ENCODE results near the gene C19orf25.

Gene C19orf25

DNA sequence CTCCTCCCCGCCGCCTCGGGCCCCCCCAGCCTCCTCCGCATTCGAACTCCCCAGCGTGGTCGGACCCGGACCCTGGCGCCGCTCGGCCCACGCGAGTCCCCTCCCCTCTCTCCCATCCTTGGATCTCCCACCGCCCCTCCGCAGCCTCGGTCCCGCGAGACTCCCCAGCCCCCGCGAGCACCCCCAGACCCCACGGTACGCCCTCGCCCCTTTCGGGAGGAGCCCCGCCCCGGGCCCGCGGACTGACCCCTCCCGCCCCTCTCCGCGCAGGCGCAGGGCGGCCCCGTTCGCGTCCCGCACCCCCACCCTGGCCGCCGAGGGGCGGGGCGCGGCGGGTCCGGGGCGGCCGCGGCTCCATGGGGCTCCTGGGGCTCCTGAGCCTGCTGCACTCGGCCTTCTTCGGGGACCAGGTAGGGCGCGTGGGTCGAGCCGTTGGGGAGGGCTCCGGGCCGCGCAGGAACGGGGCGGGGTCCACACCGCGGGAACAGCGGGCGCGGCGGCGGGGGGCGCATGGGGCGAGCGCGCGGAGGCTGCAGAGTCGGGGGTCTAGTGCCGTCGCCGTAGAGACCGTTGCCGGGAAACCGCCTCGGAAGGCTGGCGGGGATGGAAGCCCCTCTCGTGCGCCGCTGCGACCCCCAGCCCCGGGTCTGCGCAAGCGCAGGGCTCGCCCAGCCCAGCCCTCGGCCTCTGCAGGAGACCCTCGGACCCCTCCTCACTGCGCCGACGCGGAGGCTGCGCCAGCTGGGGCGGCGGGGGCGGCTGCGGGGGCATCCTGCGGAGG lies 32.9 kb downstream of the C19orf25 start:
- no peak for DNase-seq

DNA sequence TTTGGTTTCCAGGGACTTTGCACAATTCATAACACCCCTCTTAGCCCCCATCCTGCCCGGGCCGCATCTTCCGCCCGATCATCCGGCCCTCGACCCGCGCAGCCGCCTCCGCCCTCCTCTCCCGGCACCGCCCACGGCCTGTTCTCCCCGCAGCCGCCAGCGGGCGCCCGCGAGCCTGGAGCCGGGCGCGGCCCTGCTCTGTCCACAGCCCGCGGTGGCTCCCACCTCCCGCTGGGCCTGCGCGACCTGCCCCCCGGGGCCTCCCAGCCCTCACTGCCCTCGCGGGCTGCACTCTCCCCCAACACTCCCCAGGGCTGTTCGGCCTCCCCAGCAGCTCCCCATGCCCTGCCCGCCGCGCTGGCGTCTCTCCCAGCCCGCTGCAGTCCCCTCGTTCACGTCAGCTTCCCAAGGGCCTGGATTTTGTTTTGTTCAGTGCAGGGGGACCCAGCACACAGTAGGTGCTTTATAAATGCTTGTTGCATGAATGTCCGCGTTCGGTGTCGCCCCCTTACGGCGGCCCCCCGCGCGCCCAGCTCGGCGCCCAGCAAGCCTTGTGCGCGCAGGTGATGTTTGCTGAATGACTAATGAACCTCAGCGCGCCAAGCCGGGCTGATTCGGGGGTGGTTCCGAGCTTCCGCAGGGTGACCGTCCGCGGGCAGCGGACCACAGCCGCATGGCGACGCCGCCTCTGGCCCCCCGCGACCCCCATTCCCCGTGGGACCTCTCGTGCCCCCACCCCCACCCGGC lies 33.7 kb downstream of the C19orf25 start:
- peak; percentile 70 to 81 for DNase-seq

DNA sequence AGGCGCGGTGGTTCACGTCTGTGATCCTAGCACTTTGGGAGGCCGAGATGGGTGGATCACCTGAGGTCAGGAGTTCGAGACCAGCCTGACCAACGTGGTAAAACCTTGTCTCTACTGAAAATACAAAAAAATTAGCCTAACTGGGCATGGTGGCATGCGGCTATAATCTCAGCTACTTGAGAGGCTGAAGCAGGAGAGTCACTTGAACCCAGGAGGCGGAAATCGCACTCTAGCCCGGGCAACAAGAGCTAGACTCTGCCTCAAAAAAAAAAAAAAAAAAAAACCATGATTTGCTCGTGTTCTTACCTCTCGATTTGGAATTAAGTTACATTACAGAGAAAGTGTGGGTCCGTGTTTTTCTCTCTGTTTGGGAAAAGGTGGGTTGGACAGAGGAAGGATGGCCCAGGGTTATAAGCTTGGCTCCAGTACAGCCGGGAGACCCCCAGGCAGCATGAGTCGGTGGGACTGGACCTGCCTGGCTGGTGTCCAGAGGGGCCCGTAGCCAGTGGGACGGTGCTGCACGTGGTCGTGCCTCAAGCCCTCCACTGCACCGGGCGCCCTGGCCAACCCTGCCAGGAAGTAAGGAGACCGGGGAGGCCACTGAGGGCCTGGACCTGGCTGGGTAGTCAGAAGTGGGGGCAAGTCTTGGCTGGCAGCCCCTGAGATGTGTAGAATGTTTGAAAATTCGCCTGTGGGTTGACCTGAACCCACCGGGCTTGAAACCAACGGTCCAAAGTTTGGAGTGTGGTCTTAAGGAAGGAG lies 37.2 kb downstream of the C19orf25 start:
- DNase-seq = no peak

DNA sequence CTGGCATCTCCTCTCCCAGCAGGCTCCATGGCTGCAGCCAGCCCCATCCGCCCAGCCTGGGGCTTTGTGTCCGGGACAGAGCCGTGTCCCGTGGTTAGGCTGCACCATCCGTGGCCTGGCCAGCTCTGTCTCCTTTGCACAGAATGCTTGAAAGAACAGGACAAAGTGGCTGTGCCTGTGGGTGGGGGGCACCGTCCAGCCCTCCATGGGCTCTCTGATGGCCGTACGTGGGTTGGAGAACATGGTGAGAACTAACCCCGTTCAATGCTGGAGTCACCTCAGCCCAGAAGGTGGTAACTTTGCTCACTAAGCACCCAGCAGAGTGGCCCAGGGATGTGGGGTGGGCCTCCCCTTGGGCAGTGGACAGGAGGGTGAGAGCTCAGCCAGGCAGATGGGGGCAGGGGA lies 38.0 kb downstream of the C19orf25 start:
- no peak for DNase-seq

DNA sequence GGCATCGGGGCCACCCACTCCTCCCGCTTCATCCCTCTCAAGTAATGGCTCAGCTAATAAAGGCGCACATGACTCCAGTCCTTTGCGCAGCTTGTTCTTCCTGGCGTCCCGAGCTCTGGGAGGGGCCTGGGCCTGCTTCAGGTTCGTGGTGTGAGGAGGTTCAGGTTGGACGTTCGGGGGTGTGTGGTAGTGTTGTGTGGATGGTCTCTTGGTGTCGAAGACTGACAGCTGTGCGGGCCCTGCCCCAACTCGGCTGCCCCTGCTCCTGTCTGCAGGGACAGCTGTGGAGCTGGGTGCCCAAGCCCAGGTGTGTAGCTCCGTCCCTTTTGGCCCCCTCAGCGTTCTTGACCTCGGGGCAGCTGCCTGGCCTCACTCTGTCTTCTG lies 38.6 kb downstream of the C19orf25 start:
- no peak for DNase-seq

DNA sequence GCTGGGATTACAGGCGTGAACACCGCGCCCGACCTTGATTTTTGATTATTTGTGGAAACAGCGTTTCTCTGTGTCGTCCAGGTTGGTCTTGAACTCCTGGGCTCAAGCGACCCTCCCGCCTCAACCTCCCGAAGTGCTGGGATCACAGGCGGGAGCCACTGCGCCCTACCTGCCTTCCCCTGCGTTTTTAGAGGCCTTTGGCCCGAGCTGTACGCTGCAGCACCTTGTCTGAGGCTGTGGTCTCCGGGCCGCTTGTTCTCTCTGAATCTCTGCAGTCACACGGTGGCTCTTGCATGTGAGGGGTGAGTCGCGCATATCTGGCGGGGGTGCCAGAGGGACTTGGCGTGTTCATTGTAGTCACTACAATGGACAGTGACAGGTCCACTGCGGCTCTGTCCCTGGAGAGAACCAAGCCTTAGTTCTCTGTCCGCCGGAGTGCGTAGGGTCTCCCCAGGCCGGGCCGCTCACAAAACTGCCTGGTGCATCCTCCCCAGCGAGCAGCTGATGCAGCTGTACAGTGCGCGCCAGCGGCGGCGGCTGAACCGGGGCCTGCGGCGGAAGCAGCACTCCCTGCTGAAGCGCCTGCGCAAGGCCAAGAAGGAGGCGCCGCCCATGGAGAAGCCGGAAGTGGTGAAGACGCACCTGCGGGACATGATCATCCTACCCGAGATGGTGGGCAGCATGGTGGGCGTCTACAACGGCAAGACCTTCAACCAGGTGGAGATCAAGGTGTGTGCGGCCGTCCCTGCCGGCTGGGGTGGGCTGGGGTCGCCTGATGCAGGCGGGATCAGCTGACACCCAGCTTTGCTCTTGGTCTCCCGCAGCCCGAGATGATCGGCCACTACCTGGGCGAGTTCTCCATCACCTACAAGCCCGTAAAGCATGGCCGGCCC lies 39.2 kb downstream of the C19orf25 start:
- peak in 1 of 2 donors; percentile 38 for DNase-seq

DNA sequence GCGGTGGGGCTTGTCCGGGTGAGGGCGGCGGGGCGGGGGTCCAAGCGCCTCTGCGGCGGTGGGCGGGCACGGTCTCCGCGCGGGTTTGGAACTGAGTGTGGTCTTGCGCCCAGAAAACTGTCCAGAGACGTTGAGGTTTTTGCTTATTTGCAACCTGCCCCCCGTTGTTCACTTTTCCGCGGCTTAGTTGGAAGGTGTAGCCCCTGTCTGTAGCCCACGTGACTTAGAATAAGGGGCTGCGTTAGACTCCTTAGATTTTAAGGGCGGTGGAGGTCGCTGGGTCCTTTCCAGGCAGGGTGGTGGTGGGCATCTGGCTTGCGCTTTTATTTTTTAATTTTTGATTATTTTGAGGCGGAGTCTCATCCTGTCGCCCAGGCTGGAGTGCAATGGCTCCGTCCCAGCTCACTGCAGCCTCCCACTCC lies 40.1 kb downstream of the C19orf25 start:
- DNase-seq = no peak

DNA sequence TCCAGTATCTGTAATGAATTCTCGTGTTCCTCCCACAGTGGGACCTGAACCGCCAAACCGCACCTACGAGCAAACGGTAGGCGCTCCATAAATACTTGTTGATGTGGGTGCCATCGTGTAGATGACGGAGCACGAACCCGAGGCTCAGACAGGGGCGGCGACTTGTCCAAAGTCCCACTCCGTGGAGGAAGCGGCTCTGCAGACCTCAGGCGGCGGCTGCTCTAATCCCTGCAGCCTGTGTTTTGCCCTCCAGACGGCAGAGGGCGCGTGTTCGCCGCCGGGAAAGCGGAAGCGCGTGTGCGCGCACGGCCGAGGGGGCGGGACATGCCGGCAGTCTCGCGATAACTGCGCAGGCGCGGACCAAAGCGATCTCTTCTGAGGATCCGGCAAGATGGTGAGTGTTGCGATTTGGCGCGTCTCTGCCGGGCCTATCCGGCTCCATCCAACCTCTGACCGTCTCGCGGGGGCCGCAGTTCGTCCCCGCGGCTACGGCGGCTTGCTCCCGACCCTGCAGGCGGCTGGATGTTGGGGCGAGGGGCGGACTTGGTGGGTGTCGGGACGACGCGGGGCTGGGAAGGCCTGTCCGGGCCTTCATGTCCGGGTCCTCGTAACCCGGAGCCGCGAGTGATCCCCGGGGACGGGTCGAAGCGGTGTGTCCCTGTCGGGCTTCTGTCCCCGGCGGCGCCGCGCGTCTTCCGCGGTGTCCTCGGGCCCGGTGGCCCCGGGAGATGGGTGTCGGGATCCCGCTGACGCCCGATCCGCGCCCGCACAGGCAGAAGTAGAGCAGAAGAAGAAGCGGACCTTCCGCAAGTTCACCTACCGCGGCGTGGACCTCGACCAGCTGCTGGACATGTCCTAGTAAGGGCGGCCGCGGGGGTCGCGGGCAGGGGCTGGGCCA lies 40.7 kb downstream of the C19orf25 start, which contains the start of gene RPS15:
Gene RPS15, plus strand, starts transcription at position 362 of the 898 bp plus-strand sequence. Its CDS starts 30 bp downstream, at position 392.
- DNase-seq = peak; percentile 95 to 96

DNA sequence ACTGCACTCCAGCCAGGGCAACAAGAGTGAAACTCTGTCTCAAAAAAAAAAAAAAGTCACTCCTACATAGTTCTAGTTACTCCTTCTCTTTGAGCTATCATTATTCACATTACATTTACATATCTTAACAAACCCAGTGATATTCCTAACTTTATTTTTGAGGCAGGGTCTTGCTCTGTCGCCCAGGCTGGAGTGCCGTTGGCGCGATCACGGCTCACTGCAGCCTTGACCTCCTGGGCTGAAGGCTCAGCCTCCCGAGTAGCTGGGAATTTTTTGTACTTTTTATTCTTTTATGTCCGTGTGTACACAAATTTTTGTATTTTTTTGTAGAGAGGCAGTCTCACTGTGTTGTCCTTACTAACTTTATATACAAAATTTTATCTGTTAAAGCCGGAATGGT lies 41.4 kb downstream of the C19orf25 start:
- DNase-seq = no peak

DNA sequence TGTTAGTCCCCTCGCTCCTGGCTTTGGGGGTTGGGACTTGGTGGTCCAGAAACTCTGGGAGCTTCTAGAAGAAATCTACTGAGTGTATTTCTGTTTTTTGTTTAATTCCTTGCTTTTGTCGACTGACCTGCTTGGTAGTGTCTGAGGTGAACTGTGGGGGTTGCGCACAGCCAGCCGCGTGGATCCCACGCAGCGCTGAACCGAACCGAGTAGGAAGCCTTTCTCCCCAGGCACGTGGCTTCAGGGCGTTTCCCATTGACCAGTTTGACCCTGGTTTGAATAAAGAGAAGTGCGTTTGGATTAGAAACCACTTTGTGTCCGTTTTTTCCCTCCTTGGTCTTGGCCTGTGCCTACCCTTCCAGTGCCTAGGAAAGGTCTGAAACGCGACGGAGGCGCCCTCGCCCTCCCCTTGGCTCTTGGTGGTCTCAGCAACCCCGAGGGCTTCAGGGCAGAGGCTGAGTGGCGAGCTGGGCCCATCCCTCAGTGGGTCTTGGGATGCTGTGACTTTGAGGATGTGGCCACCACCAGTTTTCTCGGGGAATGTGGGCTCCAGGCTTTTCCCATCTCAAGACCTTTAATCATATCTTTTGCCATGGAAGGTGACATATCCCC lies 43.5 kb downstream of the C19orf25 start:
- DNase-seq = no peak

DNA sequence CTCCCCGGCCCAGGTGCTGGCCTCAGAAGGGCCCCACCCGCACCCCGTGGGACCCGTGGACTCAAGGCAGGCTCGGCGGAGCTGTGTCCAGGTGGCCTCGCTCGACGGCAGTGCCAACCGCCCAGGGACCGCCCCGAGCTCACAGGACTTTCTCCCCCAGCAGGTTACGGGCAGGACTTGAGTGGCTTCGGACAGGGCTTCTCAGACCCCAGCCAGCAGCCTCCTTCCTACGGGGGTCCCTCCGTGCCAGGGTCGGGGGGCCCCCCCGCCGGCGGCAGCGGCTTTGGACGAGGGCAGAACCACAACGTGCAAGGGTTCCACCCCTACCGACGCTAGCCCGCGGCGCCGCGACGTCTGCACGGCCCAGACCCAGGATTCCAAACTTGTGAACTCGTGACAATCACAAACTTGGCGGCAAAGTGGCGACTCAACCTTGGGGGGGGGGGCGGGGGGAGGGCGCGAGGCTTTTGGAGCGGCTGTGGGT lies 44.4 kb downstream of the C19orf25 start:
- DNase-seq = no peak

DNA sequence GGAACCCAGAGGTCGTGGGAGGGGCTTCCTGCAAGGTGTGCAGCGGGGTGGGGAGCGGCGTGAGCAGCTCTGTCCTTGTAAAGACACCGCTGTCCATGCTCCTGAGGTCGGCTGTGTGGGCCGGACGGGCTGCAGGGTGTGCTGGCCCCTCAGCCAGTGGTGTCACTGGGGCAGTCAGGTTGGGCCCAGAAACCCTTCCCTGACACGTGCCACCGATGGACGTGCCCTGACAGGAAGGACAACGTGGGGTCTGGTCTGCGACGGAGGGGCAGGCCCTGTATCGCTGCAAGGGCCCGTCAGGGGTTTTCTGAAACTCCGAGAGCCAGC lies 45.0 kb downstream of the C19orf25 start:
- DNase-seq = no peak

DNA sequence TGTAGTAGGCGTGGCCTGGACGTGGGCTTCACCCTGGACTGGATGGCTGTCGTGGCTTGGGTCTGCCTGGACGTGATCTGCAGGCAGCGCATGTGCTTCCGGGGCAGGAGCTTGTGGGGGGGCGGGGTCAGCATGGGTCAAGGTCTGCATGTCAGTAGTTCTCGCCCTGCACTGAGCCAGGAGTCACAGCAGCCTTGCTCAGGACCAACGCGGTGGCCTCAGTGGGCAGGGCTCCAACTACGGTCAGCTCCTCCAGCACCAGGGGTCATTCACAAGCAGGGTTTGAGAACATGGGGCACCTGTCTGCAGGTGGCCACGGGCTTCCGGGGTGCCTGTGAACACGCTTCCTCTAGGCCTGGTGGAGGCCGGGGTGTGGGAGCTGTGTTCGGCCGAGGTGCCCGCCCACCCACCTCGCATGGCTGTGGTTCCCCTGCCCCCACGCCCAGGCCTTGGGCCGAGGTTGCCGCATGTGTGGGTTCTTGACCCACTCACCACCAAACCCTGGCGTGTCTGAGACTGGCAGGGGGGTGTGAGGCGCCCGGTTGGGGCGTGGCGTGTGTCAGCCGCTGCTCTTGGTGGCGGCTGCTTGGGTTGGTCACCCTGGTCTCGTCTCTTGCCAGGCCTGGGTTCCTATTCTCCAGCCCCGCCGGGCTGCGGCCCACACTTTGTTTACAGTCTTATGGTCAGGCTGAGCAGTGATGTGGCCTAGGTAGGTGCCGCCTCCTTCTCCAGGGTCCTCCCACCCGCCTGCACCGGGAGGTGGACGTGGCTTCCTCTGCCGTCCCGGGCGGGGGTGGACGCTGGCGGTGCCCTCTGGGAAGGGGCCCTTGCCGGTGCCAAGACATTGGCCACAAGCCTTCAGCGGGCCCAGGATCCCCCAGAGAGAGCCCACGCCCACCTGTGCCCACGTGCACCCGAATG lies 45.6 kb downstream of the C19orf25 start:
- DNase-seq = no peak

DNA sequence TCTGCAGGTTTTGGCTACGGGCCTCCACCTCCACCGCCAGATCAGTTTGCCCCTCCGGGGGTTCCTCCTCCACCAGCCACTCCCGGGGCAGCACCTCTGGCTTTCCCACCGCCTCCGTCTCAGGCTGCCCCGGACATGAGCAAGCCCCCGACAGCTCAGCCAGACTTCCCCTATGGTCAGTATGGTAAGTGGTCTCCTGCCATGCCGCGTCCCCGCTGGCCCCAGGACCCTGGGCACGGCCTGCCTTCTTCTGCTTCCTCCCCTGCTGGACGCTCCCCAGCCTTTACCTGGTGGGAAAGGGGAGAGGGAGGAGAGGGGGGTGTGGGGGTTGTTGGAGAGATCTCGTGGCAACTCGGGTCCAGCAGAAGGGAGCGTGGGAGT lies 46.5 kb downstream of the C19orf25 start:
- DNase-seq = no peak

DNA sequence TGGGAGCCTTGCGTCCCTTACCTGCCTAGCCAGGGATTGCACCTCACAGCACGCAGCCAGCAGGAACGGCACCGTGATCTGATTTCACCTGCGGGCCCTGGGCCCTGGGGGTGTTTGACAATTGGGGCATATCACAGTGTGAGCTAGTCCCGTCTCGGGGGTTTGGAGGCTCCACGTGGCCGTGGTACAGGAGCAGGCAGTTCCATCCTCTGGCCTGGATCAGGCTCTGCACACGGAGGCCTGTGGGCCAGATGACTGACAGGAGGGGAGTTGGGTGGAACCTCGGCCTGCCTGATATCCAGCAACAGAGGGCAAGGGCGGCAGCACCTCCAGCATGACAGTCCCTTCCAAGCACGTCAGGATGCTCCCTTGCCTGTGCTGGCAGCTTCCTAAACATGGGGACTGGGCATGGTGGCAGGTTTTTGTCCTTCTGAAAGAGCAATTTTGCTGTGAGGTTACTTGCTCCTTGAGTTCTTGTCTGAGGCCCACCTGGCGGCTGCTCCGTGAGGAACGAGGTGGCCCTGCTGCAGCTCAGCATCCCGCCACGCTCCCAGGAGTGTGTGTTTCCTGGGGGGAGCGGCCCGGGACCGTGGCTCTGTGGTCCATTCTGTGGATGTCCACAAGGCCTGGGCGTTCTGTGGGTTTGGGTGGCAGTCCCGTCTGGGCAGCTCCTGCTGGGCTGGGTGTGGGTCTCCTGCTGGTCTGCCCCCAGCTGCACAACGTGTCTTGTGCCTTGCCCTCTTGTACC lies 47.1 kb downstream of the C19orf25 start:
- no peak for DNase-seq

DNA sequence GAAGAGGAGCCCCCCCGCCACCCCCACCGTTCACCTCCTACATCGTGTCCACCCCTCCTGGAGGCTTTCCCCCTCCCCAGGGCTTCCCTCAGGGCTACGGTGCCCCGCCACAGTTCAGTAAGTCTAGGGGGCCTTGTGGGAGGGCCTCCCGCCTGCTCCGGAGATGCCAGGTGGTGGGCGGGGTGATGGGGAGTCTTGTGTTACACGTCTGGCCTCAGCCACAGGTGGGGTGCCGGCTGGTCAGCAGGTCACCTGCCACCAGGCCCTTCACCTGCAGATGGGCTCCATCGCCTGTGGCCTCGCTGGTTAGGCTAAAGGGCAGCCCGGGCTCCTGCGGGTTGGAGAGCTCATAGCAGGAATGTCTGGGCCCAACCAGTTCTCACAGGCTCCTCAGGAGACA lies 48.8 kb downstream of the C19orf25 start:
- no peak for DNase-seq

DNA sequence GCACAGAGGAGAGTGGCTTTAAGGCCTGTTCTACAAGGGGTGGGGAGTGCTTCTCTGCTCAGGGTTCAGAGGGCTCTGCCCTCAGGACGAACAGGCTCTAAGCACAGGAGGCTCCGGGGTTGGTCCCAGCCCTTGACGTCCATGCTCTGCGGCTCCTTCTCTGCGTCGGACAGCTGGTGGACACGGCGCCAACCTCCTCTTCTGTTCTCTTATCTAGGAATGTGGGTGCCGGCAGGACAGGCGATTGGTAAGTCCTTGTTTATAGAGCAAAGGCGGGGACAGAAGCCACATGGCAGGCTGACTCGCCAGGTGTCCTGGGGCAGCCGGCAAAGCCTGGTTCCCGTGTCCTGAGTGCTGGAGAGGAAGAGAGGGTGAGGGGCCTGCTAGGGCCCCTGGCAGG lies 49.3 kb downstream of the C19orf25 start:
- no peak for DNase-seq

DNA sequence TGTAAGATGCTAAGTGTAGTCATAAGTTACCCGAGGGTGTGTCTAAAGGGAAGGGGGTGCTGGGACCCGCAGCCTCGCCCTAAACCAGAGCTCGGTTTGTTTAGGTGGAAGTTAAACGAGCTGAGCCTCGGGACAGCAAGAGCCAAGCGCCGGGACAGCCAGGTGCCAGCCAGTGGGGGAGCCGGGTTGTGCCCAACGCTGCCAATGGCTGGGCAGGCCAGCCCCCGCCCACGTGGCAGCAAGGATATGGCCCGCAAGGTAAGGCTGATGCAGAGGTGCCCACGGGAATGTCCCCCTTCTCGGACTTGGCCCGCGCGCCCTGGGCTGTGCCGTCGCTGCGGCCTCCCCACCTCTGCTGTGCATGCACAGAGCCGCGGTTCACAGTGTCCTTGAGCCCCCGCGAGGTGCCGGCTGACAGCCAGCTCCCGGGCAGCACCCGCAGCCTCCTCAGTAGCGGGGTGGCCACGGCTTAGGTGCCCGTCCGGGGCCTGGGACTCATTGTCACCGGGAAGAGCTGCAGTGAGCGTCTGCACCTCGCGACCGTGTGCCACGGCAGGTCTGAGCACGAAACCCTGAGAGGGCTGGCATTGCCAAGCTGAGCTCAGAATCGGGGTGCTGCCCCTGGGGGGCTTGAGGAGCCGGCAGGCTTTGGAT lies 50.1 kb downstream of the C19orf25 start:
- DNase-seq = no peak

Data from CD4-positive, alpha-beta T cell treated with Interleukin-4 for 1 hour (primary cell).